HG03103 (cell line): ENCODE measurements around the gene CCNA1.

Source experiments
- ATAC-seq: cut with Tn5 transposase; IDR thresholded peaks from one replicate; pipeline ENCODE4 v1.9.1; 2021; ENCODE audit warnings: low read depth; ENCODE audit not compliant: unreplicated experiment

Gene CCNA1

DNA sequence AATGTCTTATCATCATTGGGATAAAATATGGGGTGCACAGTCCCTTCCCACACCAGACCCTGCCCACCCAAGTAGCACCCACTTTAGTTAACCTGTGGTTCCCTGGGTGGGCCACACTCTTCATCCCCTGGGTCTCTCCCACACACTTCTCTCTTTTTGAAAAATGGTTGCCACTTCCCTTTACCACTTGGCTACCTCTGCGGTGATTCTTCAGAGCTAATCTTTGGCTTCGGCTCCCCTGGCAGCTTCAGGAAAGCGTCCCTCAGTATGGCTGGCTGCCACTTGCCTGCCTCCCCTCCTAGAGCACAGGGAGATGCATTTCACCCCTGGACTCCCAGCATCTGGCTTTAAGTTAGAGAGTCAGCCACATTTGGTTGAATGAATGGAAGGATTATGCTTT, 18.2 kb downstream of the CCNA1 start:
- no peak for ATAC-seq

DNA sequence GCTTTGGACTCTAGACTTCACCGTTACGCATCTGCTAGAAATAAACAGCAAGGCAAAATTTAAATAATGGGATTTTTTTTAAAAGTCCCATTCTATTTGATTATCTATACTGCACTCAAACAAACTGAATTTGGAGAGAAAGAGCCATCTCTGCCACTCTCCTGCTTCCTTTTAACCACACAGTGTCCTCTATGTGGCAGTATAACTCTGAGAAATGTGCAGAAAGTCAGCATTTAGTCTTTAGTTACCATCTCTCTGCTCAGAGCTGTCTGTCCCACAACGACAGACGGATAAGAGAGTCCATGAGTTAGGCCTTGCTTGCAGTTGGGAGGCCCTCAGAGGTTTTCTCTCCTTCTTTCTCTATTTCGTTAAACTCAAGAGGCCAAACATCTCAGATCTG, 21.2 kb downstream of the CCNA1 start:
- no peak for ATAC-seq

- no peak for ATAC-seq
Measured at GRCh38 chr13:36454121-36454520, 21.8 kb downstream of the CCNA1 start.

GRCh38 chr13:36454987-36455386, 22.7 kb downstream of the CCNA1 start:
- ATAC-seq, result no peak

GRCh38 chr13:36456577-36456976, 24.3 kb downstream of the CCNA1 start:
- ATAC-seq, result no peak

GRCh38 chr13:36461506-36461905, 29.2 kb downstream of the CCNA1 start:
- no peak for ATAC-seq

DNA sequence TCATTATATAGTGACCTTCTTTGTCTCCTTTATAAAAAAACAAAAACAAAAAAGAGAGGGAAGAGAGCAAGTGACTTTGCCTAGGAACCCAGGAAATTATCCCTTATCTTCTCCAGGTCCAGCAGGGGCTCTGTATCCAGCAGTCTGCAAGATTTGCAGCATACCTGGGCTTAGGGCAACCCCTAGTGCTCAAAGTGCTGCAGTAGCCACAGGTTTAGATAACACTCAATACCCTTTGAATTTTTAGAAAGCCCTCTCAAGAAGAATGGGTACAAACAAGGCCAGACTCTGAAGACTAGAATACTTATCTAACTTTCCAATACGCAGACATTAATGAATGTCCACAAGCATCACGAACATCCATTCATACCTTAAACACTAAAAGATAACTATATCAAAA, 43.2 kb downstream of the CCNA1 start:
- no peak for ATAC-seq

DNA sequence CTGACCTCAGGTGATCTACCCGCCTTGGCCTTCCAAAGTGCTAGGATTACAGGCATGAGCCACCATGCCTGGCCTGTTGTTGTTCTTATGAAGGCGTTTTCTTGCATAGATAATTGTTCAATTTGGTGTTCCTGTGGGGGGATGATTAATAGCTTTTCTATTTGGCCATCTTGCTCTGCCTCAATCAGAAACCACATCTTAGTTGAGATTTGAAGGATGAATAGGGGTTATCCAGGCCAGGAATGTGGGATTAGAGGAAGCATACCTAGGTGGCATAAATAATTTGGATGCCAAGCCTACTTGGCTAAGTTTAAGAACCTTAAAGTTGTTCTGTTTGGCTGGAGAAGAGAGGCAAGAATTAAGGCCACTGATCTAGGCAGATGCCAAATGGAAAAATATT, 44.4 kb downstream of the CCNA1 start:
- no peak for ATAC-seq

- ATAC-seq, result no peak
Measured at GRCh38 chr13:36480726-36481427, 48.6 kb downstream of the CCNA1 start.

DNA sequence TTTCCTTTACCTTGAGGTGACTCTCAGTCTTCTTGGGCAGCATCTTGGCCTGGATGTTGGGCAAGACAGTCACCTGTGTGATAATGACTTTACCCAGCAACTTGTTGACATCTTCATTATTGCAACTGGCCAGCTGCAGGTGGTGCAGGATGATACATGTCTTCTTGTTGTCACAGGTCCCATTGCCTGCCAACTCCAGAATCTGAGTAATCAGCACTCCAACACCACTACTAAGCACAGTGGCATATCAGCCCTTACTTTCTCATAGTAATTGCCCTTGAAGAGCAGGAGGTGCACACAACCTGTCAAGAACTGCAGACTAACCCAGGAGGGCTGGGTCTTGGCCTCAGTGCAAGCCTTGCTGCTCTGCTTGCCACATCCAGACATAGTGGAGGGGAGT, 57.8 kb downstream of the CCNA1 start:
- ATAC-seq, result no peak
